HG03432 (cell line): ENCODE data around the gene RFT1.
"Not testable (repeated sequence)": the region's sequence is repeated elsewhere in the genome, so short reads cannot be mapped to it uniquely, and the experiment has no call there.

Experiments
- ATAC-seq: cut with Tn5 transposase; IDR thresholded peaks from one replicate; pipeline ENCODE4 v1.9.1; 2021; ENCODE audit warnings: mild to moderate bottlenecking, moderate library complexity; ENCODE audit not compliant: unreplicated experiment

Gene RFT1

DNA sequence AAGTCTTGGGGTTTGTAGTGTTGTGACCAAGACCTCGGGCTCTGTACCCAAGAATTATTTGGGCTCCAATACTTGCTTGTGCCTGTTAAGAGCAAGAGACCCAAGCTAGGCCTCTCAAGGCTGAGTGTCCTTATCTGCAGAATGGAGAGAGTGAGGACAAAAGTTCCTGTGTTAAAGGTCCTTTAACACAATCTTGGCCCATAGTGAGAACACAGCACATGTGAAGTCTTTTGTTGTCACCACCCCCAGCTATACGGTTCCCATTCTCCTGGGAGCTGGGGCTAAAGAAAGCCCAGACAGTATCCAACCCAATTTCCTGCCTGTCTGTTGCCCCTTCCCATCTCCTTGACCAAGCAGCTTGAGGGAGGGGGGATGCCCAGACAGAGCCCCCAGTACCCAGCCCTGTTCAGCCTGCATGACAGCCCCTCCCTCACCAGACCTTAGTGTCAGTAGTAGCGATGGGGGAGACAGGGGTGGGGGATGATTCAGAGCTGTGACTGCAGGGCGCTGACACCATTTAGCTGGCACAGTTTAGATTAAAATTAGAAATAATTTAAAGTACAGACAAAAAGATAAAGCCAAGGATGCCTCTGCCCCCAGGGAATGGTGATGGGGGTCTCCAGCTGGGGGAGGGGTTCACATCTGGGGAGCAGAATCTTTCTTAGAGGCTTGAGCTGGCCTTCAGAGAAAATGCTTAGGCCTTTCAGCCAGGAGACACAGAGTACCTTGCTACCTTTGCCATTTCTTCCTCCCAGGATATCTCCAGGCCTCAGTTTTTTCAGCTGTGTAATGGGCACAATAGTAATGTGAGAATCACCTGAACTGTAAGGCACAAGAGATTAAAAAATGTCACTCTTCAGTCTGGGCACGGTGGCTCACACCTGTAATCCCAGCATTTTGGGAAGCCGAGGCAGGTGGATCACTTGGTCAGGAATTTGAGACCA, 33.5 kb upstream of the RFT1 start:
- no peak for ATAC-seq

- peak; percentile 27 for ATAC-seq
Measured at GRCh38 chr3:53162672-53163443, 32.6 kb upstream of the RFT1 start.

DNA sequence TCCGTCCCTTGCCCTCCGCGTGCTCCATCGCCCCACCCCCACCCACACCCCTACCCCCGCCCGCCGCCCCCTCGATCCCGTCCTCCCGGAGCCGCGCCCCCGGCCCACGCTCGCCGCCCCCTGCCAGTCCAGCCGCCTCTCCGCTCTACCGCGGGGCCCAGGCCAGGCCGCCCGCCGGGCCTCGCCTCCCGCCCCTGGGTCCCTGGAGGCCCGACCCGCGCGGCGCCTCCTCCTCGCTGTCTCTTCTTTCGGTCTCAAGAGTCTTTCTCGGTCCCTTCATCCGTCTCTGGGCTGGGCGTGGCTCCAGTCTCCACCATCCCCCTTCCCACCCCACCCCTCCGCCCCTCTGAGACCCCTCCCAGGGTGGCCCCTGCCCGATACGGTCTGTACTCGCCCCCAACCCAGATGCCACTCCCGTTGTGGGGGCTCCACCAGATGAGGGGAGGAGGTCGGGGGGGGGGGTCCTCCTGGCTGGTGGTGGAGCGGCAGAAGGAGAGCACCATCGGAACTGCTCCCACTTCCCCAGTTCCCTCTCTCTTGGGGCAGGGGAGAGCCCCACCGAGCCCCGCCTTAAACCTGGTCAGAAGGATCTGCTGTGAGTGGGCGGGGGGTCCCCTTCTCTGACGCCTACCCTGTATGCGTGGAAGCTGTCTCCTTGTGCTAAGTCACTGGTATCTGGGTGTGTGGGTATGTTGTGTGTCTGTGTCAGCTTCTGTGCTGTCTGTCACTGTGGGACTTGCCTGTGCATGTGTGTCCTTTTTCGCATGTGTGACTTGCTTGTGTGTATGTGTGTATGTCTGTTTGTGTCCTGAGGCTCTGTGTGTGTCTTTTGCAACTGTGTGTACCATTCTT, 31.8 kb upstream of the RFT1 start:
- peak; percentile 27 for ATAC-seq

DNA sequence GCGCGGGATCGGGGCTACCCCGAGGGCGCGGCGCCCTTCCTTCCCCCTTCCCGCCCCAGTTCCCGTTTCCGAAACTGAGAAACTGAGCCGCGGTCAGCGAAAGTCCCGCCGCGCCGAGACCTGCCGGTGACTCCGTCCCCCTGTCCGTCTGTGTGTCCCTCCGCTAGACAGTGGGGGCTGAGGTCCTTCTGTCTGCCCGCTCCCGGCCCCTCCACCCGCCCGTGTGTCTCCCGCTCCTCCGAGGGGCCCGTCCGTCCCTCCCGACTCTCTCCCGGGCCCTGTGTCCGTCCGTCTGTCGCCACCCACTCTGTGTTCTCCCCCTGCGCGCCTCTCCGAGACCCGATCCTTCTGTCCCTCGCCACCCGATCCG, 31.2 kb upstream of the RFT1 start:
- peak; percentile 9 for ATAC-seq

DNA sequence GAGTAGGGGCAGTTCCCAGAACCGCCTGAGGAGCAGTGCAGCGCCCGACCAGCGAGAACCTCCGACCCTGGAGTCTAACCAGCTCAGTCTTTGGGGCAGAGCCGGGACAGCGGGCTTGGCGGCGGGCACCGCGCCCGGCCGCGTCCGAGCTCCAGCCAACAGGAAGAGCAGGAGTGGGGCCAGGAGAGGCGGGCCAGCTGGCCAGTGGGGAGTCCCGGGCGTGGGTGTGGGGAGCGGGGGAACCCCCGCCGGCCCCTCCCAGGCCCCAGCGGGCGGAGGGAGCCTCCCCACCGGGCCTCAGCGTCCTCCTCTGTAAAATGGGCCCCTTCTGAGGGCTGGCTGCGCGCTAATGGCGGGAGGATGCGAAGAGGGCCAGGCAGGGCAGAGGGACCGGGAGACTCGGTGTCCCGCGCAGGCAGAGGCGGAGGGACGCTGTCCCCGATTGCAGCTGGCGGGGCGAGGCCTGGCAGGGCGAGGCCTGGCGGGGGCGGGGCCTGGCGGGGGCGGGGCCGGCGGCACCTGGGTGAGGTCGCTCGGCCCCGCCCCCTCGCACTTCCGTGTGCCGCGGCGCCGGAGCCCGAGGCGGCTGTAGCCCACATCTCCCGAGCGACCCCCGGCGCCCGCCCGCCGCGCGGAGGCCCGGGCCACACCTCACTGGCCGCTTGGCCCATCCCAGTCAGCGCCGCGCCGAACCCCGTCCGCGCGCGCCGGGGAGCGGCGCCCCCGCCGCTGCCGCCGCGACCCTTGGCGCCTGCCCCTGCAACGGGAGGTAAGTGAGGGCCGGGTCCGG, 30.6 kb upstream of the RFT1 start, which contains the start of gene PRKCD:
Gene PRKCD (plus strand): TSS at position 550 of the 790 bp plus-strand sequence. CDS start 17,214 bp downstream, outside the sequence.
- ATAC-seq = peak; percentile 61

GRCh38 chr3:53160061-53160659, 29.9 kb upstream of the RFT1 start:
- ATAC-seq = no peak

- ATAC-seq = no peak
Measured at GRCh38 chr3:53159156-53160060, 29.2 kb upstream of the RFT1 start.

DNA sequence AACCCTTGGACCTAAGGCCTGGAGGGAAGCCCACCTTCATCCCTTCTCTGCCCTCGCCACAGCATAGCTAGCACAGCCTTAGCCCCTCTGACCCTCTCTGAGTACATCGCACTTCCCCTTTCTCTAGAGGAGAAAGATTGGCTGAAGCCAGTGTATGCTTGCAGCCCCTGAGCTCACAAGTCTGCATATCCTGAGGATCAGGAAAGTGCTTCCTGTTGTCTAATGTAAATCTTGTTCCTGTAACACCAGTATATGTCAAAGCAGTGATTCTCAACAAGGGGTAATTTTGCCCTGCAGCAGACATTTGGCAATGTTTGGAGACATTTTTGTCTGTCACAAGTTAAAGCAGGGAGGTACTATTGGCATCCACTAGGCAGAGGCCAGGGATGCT, 28.5 kb upstream of the RFT1 start:
- no peak for ATAC-seq

DNA sequence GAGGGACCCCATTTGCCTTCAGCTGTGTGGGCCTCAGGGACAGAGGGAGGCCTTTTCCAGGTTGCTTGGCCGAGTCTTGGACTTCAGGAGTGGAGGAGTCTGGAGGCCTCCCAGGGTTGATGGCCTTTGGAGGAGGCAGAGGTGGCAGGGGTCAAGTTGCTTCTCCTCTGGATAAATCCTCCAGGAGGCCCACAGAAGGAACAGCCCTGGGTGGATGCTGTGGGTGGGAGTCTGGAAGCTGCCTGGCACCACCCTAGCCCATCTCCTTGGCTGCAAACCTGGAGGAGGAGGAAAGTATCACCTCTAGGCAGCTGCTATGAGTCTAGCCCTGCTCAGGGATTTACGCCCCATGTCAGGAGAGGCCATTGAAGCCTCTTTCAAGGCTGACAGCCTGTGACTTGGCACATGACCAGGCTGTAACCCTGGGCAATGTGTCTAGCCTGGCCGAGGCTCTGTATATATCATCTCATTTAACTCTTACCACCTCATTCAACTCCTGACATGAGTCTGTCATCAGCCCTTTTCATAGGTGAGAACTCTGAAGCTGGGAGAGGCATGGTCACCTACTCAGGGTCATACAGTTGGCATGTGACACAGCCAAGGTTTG, 27.8 kb upstream of the RFT1 start:
- ATAC-seq = no peak

DNA sequence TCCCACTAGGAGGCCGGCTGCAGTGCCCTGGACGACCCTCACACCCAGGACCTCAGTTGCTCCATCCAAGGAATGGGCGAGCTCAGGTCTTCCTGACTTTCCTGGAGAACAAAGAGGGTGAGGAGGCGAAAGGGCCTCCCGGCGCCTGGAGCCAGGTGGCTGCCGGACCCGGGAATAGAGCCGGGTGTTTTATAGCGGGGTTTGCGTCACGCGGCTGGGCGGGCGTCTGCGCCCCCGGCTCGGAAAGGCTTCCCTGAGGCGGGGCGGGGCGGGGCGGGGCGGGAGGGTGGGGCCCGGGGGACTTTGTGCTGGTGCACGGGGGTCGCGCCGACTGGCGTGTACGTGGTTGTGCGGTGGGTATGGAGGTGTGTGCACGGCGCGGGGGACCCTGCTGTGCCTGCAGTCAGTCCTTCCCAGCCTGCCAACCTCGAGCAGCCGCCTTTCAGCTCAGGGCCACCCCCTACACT, 26.2 kb upstream of the RFT1 start:
- no peak for ATAC-seq

GRCh38 chr3:53155760-53156159, 25.5 kb upstream of the RFT1 start:
- ATAC-seq = no peak

DNA sequence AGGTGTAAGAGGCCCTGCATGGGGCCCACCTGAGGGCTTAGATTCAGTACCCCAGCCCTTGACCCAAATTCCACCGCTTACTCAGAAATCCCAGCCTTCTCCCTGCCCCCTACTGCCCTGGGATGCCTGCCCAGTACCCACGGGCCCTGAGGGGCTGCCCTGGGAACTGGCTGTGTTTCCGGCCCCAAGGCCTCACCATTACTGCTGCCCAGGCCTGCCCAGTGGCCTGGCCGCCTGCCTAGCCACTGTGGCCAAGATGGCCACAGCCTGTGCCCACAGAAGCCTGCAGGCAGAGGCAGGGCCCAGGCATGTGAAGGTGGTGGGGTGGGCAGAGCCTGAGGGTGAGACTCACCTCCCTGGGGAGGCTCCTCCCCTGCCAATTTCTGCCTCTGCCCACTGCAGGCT, 24.6 kb upstream of the RFT1 start:
- ATAC-seq = no peak

DNA sequence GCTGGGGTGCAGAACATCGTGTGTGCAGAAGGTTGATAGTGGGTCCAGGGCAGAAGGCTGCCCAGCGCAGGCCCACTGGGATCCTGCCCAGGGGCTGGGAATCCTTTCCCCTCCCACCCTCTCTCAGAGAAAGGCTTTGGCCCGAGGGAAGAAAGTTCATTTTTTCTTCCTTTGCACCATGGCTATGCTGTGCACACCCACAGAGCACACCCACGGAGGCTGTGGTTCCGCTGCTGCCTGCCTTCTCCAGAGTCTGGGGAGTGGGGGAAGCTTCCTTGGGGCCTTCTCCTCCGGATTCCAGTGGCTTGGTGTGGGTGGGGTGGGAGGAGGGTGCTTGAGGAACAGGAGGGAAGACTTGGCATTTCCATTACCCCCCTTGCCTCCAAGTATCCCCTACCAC, 23.7 kb upstream of the RFT1 start:
- no peak for ATAC-seq

- ATAC-seq = no peak
Measured at GRCh38 chr3:53153264-53153823, 23.1 kb upstream of the RFT1 start.

GRCh38 chr3:53151870-53152660, 21.8 kb upstream of the RFT1 start:
- no peak for ATAC-seq

DNA sequence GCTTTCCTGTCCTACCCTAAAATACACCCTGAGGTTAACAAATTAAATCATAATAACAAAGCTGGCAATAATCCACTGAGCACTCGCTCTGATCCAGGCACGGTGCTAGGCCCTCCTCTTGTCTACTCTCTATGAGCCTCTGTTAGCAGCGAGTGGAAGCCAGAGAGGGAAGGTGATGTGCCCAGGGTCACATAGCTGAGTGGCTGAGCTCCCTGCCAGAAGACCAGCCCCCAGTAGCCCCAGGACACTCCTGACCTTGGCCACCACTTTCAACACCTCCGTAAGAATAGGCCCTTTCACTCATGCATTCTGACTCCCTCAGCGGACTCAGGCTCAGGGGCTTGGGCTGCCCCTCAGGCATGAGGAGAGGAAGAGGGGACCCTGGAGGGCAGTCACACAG, 21.2 kb upstream of the RFT1 start:
- no peak for ATAC-seq

DNA sequence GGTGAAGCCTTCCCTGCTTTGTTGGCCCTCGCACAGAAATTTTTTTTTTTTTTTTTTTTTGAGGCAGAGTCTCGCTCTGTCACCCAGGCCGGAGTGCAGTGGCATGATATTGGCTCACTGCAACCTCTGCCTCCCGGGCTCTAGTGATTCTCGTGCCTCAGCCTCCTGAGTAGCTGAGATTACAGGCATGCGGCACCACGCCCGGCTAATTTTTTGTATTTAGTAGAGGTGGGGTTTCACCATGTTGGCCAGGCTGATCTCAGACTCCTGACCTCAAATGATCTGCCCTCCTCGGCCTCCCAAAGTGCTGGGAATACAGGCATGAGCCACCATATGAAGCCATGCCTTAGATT, 20.8 kb upstream of the RFT1 start:
- ATAC-seq = not testable (repeated sequence)
